IPS-18c (cell line): ENCODE measurements around the gene DEFB124.
"Not testable (repeated sequence)": the region's sequence is repeated elsewhere in the genome, so short reads cannot be mapped to it uniquely, and the experiment has no call there.

Experiments used
- H3K4me3 ChIP-seq: 2 replicates; pipeline ENCODE4 v1.7.0; 2013; ENCODE audit warnings: low read depth, mild to moderate bottlenecking, low read length, moderate library complexity; ENCODE audit not compliant: insufficient read depth
- H3K9me3 ChIP-seq: one replicate; pipeline ENCODE4 v1.6.1; 2013; ENCODE audit warnings: mild to moderate bottlenecking, low read length, moderate library complexity; ENCODE audit not compliant: control insufficient read depth, insufficient read depth

The DEFB124 gene

DNA sequence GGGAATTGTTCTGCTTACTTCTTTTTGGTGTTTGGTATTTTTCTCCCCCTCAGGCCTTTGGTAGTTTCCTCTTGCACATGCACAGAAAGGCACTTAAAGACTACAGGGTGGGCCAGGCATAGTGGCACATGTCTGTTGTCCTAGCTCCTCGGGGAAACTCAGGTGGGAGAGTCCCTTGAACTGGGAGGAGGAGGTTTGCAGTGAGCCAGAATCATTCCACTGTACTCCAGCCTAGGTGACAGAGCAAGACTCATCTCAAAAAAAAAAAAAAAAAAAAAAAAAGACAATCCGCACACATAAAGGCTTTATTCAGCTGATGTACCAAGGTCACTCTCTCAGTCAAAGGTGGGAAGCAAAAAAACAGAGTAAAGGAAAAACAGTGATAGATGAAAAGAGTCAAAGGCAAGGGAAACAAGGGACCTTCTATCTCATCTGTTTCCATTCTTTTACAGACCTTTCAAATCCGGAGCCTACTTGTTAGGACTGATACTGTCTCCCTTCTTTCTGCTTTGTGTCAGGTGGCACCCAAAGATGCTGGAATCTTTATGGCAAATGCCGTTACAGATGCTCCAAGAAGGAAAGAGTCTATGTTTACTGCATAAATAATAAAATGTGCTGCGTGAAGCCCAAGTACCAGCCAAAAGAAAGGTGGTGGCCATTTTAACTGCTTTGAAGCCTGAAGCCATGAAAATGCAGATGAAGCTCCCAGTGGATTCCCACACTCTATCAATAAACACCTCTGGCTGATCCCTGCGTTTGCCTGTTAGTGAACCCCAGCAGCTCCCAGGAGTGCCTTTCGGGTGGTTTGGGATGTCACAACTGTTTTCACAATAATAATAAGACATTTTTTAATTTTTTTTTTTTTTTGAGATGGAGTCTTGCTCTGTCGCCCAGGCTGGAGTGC lies 25.2 kb downstream of the DEFB124 start:
- no peaks in the 10 kb centered on the region for H3K9me3 ChIP-seq

DNA sequence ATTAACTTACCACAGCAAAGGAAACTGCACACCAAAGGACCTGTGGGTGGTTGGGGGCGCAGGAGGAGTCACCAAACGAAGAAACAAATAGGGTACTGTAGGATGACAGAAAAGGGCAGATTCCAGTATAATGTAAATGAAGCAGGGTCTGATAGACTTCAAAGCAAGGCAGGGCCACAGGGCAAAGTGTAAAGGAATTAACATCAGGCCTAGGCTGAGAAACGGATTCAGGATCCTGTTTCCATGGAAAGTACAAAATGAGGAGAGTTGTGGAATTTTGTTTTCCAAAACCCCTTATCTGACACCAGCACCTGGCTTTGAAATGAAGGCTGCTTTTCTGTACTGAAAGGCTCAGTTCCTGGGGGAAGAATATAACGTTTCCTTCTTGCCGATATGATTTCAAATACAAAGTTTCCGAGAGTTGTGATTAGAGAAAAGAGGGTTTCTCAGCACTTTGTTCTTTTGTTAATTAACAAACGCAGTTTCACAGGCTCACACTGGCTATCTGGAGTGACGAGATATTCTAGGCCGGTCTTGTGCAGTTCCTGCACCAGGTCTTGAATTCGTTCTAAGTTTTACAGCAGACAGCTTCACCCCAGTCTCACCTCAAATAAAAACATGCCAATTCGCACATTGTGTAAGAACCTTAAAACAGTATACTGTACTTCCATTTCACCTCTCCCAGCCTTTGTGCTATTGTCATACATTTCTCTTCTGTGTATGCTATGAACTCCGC lies 28.7 kb downstream of the DEFB124 start:
- no peaks in the 10 kb centered on the region for H3K9me3 ChIP-seq
- H3K4me3 ChIP-seq, result no peak overlapping the region

More for the DNA sequence above, 25.2 kb downstream of the DEFB124 start:
- no peak overlapping the region for H3K4me3 ChIP-seq

DNA sequence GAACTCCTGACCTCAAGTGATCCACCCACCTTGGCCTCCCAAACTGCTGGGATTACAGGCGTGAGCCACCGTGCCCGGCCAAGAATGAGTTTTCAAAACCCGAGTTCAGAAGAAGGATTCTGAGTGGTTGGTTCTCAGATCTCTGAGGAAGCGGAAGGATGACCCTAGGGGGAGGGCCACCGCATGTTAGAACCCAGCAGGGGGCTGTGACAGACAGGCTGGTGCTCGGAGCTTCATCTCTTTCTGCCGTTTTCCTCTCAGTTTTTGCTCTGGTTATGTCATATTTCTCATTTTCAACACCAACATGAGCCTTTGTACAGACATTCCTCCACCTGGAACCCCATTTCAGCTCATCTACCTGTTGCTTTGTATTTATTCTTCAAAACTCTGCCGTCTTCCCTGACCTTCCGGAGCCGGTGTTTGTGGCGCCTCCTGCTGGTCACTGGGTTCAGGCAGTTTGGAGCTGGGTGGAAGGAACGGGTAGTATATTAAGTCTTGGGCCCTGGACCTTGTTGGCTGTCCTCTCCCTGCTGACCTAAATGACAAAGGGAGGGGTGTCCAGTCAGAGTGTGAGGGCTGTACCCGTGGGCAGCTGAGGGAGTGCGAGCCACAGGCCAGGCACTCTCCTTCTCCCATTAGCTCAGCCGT lies 34.8 kb downstream of the DEFB124 start, which contains the start of gene DEFB123:
Gene DEFB123, plus strand, starts transcription at position 621 of the 648 bp plus-strand sequence. CDS start 67 bp downstream, outside the sequence.
- peaks cover 7% of the 10 kb centered on the region for H3K9me3 ChIP-seq
- no peak within 1 kb of the TSS for H3K4me3 ChIP-seq

DNA sequence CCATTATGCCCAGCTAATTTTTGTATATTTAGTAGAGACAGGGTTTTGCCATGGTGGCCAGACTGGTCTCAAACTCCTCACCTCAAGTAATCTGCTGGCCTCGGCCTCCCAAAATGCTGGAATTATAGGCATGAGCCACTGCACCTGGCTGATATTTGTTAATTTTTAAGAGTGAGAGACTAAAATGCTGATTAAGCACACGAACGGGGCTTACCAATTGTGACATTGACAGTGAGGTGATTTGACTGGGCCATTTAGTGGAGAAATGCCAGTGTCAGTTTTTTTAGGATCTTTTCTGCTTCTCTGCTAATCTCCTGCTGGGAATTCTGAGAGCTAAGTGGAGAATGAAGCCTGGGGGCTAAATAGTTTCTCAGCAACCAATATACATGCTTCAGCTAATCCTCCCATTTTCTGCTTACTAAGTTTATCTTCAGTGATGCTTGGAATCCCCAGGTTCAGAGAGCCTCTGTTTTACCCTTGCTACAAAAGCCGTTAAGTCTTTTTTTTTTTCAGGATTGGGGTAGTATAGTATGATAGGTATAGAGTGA lies 44.3 kb downstream of the DEFB124 start:
- H3K4me3 ChIP-seq, result no peak overlapping the region
- H3K9me3 ChIP-seq, result peaks cover 2% of the 10 kb centered on the region

DNA sequence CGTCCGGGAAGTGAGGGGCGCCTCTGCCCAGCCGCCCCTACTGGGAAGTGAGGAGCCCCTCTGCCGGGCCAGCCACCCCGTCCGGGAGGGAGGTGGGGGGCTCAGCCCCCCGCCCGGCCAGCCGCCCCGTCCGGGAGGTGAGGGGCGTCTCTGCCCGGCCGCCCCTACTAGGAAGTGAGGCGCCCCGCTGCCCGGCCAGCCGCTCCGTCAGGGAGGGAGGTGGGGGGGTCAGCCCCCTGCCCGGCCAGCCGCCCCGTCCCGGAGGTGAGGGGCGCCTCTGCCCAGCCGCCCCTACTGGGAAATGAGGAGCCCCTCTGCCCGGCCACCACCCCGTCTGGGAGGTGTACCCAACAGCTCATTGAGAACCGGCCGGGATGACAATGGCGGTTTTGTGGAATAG lies 47.4 kb downstream of the DEFB124 start:
- H3K4me3 ChIP-seq, H3K9me3 ChIP-seq: not testable (repeated sequence)

DNA sequence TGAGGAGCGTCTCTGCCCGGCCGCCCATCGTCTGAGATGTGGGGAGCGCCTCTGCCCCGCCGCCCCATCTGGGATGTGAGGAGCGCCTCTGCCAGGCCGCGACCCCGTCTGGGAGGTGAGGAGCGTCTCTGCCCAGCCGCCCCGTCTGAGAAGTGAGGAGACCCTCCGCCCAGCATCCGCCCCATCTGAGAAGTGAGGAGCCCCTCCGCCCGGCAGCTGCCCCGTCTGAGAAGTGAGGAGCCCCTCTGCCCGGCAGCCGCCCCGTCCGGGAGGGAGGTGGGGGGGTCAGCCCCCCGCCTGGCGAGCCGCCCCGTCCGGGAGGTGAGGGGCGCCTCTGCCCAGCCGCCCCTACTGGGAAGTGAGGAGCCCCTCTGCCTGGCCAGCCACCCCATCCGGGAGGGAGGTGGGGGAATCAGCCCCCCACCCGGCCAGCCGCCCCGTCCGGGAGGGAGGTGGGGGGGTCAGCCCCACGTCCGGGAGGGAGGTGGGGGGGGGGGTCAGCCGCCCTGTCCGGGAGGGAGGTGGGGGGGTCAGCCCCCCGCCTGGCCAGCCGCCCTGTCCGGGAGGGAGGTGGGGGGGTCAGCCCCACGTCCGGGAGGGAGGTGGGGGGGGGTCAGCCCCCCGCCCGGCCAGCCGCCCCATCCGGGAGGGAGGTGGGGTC lies 47.9 kb downstream of the DEFB124 start:
- H3K9me3 ChIP-seq, H3K4me3 ChIP-seq: not testable (repeated sequence)

DNA sequence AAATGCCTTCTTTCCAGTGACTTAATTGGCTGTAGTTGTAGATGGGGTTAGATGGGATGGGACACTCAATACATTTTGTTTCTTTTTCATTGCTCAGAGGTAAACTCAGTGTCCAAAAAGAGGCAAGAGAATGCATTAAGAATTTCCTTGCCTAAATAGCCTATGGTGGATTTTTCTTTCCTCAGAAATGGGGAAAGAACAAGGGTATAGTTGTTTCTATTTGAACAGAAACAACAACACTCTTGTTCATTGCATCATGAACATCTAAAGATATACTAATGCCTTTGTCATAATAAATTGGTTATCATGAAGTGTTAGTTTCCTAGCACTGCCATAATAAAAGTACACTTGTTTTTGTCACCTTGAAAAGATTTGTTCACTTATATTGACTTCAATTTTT lies 49.1 kb downstream of the DEFB124 start:
- H3K9me3 ChIP-seq, result peaks cover 8% of the 10 kb centered on the region
- H3K4me3 ChIP-seq, result no peak overlapping the region

DNA sequence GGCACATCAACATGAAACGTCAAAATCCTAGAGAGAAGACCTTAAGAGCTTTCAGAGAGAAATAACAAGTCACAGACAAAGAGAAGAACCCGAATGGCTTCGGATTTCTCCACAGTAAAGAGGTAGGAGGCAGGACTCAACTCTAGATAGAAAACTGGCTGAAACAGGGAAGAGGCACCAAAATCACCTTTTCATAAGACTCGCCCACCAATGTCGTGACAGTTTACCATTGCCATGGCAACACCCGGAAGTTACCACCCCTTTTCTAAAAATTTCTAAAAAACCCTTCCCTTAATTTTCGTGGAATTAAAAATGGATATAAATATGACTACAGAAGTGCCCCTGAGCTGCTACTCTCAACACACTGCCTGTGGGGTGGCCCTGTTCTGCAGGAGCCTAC lies 56.6 kb downstream of the DEFB124 start:
- H3K9me3 ChIP-seq, result peaks cover 3% of the 10 kb centered on the region

GRCh38 chr20:31415653-31416052 lies 59.3 kb downstream of the DEFB124 start:
- H3K9me3 ChIP-seq, result peaks cover under 1% of the 10 kb centered on the region
- no peak overlapping the region for H3K4me3 ChIP-seq

More for the DNA sequence above, 56.6 kb downstream of the DEFB124 start:
- no peak overlapping the region for H3K4me3 ChIP-seq
